Adrenal gland (tissue), 5 donors: ENCODE data around the gene COX10.

Source experiments
- POLR2A ChIP-seq, 2 donors: fragments of 450-650 bp; IDR thresholded peaks; one replicate each; pipeline ENCODE4 v1.6.1; 2017; ENCODE audit warnings: antibody characterized with exemption in 2 of 2, mild to moderate bottlenecking in 2 of 2, moderate library complexity in 1 of 2
- TF ChIP-seq, protein P1 (sequence below), 6 experiments: fragments of 450-650 bp in 4 of 6; fragments of 200-600 bp in 2 of 6; sonication (generic) in 1 of 6; IDR thresholded peaks; 1 replicate in 5 of 6; 2 replicates in 1 of 6; pipeline versions ENCODE4 v1.5.1 to v1.8.0; 2016 to 2021; ENCODE audit warnings: antibody characterized with exemption in 6 of 6, mild to moderate bottlenecking in 2 of 6, moderate library complexity in 1 of 6
- donor health status: DM: no; HTN: no; CAD: no.

DNA sequence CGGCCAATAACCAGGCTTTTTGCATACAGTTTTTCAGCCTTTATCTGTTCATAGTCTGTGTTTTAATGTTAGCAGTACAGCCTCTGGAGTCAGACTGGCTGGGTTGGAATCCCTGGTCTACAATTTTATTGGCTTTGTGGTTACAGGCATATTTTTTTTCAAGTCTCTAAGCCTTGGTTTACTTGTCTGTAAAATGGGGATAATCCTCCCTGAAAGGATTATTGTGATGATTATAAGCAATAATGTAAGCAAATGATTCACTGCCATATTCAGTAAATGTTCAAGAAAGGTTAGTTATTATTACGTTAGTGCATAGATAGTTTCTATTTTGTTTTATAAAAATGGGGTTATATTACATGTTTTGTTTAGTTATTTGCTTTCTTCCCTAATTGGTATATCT, 15.7 kb downstream of the COX10 start:
- TF ChIP-seq, protein P1, sequence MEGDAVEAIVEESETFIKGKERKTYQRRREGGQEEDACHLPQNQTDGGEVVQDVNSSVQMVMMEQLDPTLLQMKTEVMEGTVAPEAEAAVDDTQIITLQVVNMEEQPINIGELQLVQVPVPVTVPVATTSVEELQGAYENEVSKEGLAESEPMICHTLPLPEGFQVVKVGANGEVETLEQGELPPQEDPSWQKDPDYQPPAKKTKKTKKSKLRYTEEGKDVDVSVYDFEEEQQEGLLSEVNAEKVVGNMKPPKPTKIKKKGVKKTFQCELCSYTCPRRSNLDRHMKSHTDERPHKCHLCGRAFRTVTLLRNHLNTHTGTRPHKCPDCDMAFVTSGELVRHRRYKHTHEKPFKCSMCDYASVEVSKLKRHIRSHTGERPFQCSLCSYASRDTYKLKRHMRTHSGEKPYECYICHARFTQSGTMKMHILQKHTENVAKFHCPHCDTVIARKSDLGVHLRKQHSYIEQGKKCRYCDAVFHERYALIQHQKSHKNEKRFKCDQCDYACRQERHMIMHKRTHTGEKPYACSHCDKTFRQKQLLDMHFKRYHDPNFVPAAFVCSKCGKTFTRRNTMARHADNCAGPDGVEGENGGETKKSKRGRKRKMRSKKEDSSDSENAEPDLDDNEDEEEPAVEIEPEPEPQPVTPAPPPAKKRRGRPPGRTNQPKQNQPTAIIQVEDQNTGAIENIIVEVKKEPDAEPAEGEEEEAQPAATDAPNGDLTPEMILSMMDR (IDR thresholded peaks at IDR 0.05) = no peak
- no peak for TF ChIP-seq POLR2A (IDR thresholded peaks at IDR 0.05)
